G401.6 (cell line): ENCODE measurements around the gene LZTFL1.
A peak's percentile ranks its signal among the peaks of the same experiment; 100 is the strongest.

ENCODE experiments used
- FAIRE-seq: peaks from 2 replicates; lab custom pipeline; 2012; peaks lifted over from hg19 to GRCh38; lab: Jason Lieb, UNC

The LZTFL1 gene

GRCh38 chr3:45841757-45842491, at the start of gene LZTFL1:
TSS of gene LZTFL1 (minus strand) at chr3:45842119. CDS start at chr3:45841991, 128 bp downstream.
- FAIRE-seq = peak; percentile 93

GRCh38 chr3:45890405-45890804, 48.5 kb upstream of the LZTFL1 start:
- FAIRE-seq = no peak

- FAIRE-seq = no peak
Measured at GRCh38 chr3:45889337-45889736, 47.4 kb upstream of the LZTFL1 start.

GRCh38 chr3:45887759-45888511, 46.0 kb upstream of the LZTFL1 start:
- FAIRE-seq = no peak

GRCh38 chr3:45887285-45887684, 45.4 kb upstream of the LZTFL1 start:
- FAIRE-seq = no peak

GRCh38 chr3:45885979-45886705, 44.2 kb upstream of the LZTFL1 start, which contains the start of gene CCR9:
TSS of gene CCR9 (plus strand) at chr3:45886543. CDS start at chr3:45894934, 8,391 bp downstream.
- no peak for FAIRE-seq

GRCh38 chr3:45884368-45885201, 42.7 kb upstream of the LZTFL1 start:
- no peak for FAIRE-seq

- FAIRE-seq = no peak
Measured at GRCh38 chr3:45881078-45882022, 39.4 kb upstream of the LZTFL1 start.

GRCh38 chr3:45880725-45881077, 38.8 kb upstream of the LZTFL1 start:
- no peak for FAIRE-seq

GRCh38 chr3:45878124-45878523, 36.2 kb upstream of the LZTFL1 start:
- no peak for FAIRE-seq

- FAIRE-seq = no peak
Measured at GRCh38 chr3:45874677-45875346, 32.9 kb upstream of the LZTFL1 start.

- no peak for FAIRE-seq
Measured at GRCh38 chr3:45873638-45874037, 31.7 kb upstream of the LZTFL1 start.

- FAIRE-seq = no peak
Measured at GRCh38 chr3:45873036-45873435, 31.1 kb upstream of the LZTFL1 start.

GRCh38 chr3:45872569-45872968, 30.6 kb upstream of the LZTFL1 start:
- FAIRE-seq = no peak

GRCh38 chr3:45871780-45872179, 29.9 kb upstream of the LZTFL1 start:
- FAIRE-seq = no peak

GRCh38 chr3:45870099-45870498, 28.2 kb upstream of the LZTFL1 start:
- FAIRE-seq = no peak

GRCh38 chr3:45869638-45870037, 27.7 kb upstream of the LZTFL1 start:
- no peak for FAIRE-seq

GRCh38 chr3:45868650-45869049, 26.7 kb upstream of the LZTFL1 start:
- FAIRE-seq = no peak

GRCh38 chr3:45868213-45868612, 26.3 kb upstream of the LZTFL1 start:
- no peak for FAIRE-seq

GRCh38 chr3:45865563-45865962, 23.6 kb upstream of the LZTFL1 start:
- no peak for FAIRE-seq
